Activated CD4-positive, alpha-beta memory T cell treated with anti-CD3 and anti-CD28 coated beads, Interleukin-2, amount 10 ng/mL, durations not matched to agents 7 days and 5 days (primary cell): ENCODE data around the gene MMP10. TPM values are rescaled to one million over a fixed set of nuclear protein-coding genes. Genes with fewer than 3 reads are reported as not detected.

Experiments used
- CTCF ChIA-PET: fragments of 350-600 bp; sonication (Branson Sonifier 250); formaldehyde crosslinking; loops from one replicate; lab custom pipeline; 2021; ENCODE audit warnings: antibody characterized with exemption, inconsistent platforms; lab: Charles Lee
- POLR2A ChIA-PET: fragments of 350-600 bp; sonication (Branson Sonifier 250); formaldehyde crosslinking; loops from one replicate; lab custom pipeline; 2021; ENCODE audit warnings: antibody characterized with exemption; lab: Charles Lee
- DNase-seq: peaks from one replicate; pipeline ENCODE4 v3.0.0-alpha.2; 2020
- H3K27ac Mint-ChIP-seq: one replicate; pipeline ENCODE4 v1.8.0; 2021; ENCODE audit warnings: mild to moderate bottlenecking, mixed read lengths
- H3K27me3 Mint-ChIP-seq: one replicate; pipeline ENCODE4 v1.8.0; 2021; ENCODE audit warnings: mixed read lengths
- H3K36me3 Mint-ChIP-seq: one replicate; pipeline ENCODE4 v1.8.0; 2021; ENCODE audit warnings: low read depth, mixed read lengths
- H3K4me1 Mint-ChIP-seq: one replicate; pipeline ENCODE4 v1.8.0; 2021; ENCODE audit warnings: mixed read lengths
- H3K4me3 Mint-ChIP-seq: one replicate; pipeline ENCODE4 v1.8.0; 2021; ENCODE audit warnings: mild to moderate bottlenecking, mixed read lengths
- H3K9me3 Mint-ChIP-seq: one replicate; pipeline ENCODE4 v1.8.0; 2021; ENCODE audit warnings: mixed read lengths
- total RNA-seq, 2 experiments: library from RNA; stranded (reverse); gene quantifications; one replicate each; pipeline ENCODE4 v1.2.3, GENCODE V29; 2021

MMP10 gene
- total RNA-seq, result under 1 TPM in 1 of 2 experiments, not detected in 1; 0.58 TPM

DNA sequence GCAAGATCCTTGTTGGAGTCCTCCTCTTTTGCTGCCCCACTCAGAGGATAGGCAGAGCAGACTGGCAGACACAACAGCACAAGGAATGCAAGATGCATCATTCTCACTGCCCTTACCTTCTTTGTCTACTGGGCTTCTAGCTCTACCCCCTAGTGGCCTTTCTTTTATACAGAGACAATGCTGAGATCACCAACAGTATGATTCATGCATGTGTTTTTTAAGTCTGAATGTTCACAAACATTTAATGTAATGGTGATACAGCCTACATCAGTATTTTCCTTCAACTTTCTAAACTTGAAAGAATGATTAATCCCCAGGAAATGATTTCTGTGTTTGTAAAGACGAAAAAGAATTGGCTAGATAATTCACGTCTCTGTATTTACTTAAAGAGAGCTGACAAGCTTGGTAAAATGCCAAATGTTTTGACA lies at the start of gene MMP10:
MMP10 (minus strand) TSS at position 138 of the 428 bp plus-strand sequence; CDS start at position 101, 37 bp downstream.
- DNase-seq, result no peak
- Mint-ChIP-seq H3K36me3 (no peaks in the 10 kb centered on the region), H3K9me3 (no peaks in the 10 kb centered on the region), H3K4me1 (no peaks in the 10 kb centered on the region), H3K27ac (no peak within 1 kb of the TSS), H3K27me3 (peaks cover 7% of the 10 kb centered on the region), H3K4me3 (no peak within 1 kb of the TSS)
- CTCF ChIA-PET, result no interaction called here
- POLR2A ChIA-PET, result no interaction called here

- Mint-ChIP-seq H3K36me3 (no peaks in the 10 kb centered on the region), H3K27ac (no peak overlapping the region), H3K4me3 (no peak overlapping the region), H3K9me3 (no peaks in the 10 kb centered on the region), H3K27me3 (peaks cover 19% of the 10 kb centered on the region), H3K4me1 (no peaks in the 10 kb centered on the region)
- CTCF ChIA-PET, result no interaction called here
- POLR2A ChIA-PET, result no interaction called here
- no peak for DNase-seq
Observed at GRCh38 chr11:102829316-102830000, 49.0 kb upstream of the MMP10 start.

DNA sequence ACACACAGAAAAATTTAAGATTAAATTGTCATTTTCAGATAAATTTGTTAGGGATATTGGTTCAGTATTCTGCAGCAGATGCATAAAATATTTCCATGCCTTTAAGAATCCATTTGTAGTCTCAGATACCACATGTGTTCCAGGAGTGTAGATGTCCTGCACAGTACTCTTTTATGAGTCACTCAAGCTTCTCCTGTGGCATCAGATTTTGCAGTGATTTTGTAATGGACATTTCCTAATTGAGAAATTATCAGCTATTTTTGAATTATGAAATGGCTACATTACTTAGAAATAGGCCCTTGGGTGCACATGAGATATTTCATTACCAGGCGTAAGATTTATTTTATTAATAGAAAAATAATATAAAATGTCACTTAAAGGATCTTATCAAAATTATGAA lies 44.1 kb upstream of the MMP10 start:
- POLR2A ChIA-PET, result no interaction called here
- no peak overlapping the region for H3K4me3 Mint-ChIP-seq
- CTCF ChIA-PET, result no interaction called here
- no peaks in the 10 kb centered on the region for H3K4me1 Mint-ChIP-seq
- no peak for DNase-seq
- peaks cover under 1% of the 10 kb centered on the region for H3K27me3 Mint-ChIP-seq
- H3K36me3 Mint-ChIP-seq, result no peaks in the 10 kb centered on the region
- no peaks in the 10 kb centered on the region for H3K9me3 Mint-ChIP-seq
- no peak overlapping the region for H3K27ac Mint-ChIP-seq

DNA sequence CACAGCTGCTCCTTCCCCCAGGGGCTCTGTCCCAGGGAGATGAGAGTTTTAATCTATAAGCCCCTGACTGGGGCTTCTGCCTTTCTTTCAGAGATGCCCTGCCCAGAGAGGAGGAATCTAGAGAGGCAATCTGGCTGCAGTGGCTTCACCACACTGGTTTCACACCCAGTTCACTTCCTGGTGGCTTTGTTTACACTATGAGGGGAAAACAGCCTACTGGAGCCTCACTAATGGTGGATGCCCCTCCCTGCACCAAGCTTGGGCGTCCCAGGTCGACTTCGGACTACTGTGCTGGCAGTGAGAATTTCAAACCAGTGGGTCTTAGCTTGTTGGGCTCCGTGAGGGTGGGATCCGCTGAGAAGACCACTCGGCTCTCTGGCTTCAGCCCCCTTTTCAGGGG lies 39.1 kb upstream of the MMP10 start:
- H3K9me3 Mint-ChIP-seq, result no peaks in the 10 kb centered on the region
- POLR2A ChIA-PET, result no interaction called here
- no peaks in the 10 kb centered on the region for H3K36me3 Mint-ChIP-seq
- no peaks in the 10 kb centered on the region for H3K4me1 Mint-ChIP-seq
- H3K27ac Mint-ChIP-seq, result no peak overlapping the region
- peaks cover 2% of the 10 kb centered on the region for H3K27me3 Mint-ChIP-seq
- CTCF ChIA-PET, result no interaction called here
- H3K4me3 Mint-ChIP-seq, result no peak overlapping the region
- no peak for DNase-seq

DNA sequence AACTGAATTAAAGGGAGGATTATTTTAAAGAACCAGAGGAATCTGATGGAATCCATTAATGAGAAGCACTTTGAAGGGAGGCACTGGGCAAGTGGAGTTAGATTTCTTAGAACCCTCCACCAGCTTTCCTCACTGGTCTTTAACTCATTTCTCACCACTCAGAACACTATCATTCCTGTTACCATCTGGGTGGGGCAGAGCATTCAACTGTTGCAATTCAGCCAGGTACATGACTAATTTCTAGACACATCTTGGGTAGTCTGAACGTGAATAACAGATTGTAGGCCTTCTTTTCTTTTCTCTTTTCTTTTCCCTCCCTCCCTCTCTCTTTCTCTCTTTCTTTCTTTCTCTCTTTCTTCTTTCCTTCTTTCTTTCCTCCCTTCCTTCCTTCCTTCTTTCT lies 33.1 kb upstream of the MMP10 start:
- no peaks in the 10 kb centered on the region for H3K9me3 Mint-ChIP-seq
- CTCF ChIA-PET, result no interaction called here
- H3K27me3 Mint-ChIP-seq, result peaks cover 7% of the 10 kb centered on the region
- no peak overlapping the region for H3K4me3 Mint-ChIP-seq
- POLR2A ChIA-PET, result no interaction called here
- no peaks in the 10 kb centered on the region for H3K4me1 Mint-ChIP-seq
- H3K36me3 Mint-ChIP-seq, result no peaks in the 10 kb centered on the region
- H3K27ac Mint-ChIP-seq, result no peak overlapping the region
- no peak for DNase-seq

GRCh38 chr11:102812188-102812587 lies 31.8 kb upstream of the MMP10 start:
- H3K36me3 Mint-ChIP-seq, result no peaks in the 10 kb centered on the region
- CTCF ChIA-PET, result no interaction called here
- H3K27me3 Mint-ChIP-seq, result peaks cover 5% of the 10 kb centered on the region
- H3K27ac Mint-ChIP-seq, result no peak overlapping the region
- no peak for DNase-seq
- H3K9me3 Mint-ChIP-seq, result no peaks in the 10 kb centered on the region
- POLR2A ChIA-PET, result no interaction called here
- no peaks in the 10 kb centered on the region for H3K4me1 Mint-ChIP-seq
- H3K4me3 Mint-ChIP-seq, result no peak overlapping the region

- peaks cover 5% of the 10 kb centered on the region for H3K27me3 Mint-ChIP-seq
- H3K9me3 Mint-ChIP-seq, result no peaks in the 10 kb centered on the region
- ChIA-PET POLR2A (no interaction called here), CTCF (no interaction called here)
- no peak for DNase-seq
- no peaks in the 10 kb centered on the region for H3K4me1 Mint-ChIP-seq
- no peak overlapping the region for H3K27ac Mint-ChIP-seq
- no peaks in the 10 kb centered on the region for H3K36me3 Mint-ChIP-seq
- no peak overlapping the region for H3K4me3 Mint-ChIP-seq
Observed at GRCh38 chr11:102810950-102811660, 30.7 kb upstream of the MMP10 start.

- Mint-ChIP-seq H3K27ac (no peak overlapping the region), H3K27me3 (peaks cover 5% of the 10 kb centered on the region), H3K4me1 (no peaks in the 10 kb centered on the region), H3K36me3 (no peaks in the 10 kb centered on the region), H3K4me3 (no peak overlapping the region), H3K9me3 (no peaks in the 10 kb centered on the region)
- ChIA-PET POLR2A (no interaction called here), CTCF (interaction anchor here (0.8 kb wide), 1 partner anchor 26 kb away, joined by 3 read pairs; no protein-coding TSS in a partner anchor)
- DNase-seq, result no peak
Observed at GRCh38 chr11:102809971-102810370, 29.5 kb upstream of the MMP10 start.

- H3K9me3 Mint-ChIP-seq, result no peaks in the 10 kb centered on the region
- DNase-seq, result no peak
- no peak overlapping the region for H3K27ac Mint-ChIP-seq
- H3K4me1 Mint-ChIP-seq, result no peaks in the 10 kb centered on the region
- no peaks in the 10 kb centered on the region for H3K36me3 Mint-ChIP-seq
- POLR2A ChIA-PET, result no interaction called here
- peaks cover 9% of the 10 kb centered on the region for H3K27me3 Mint-ChIP-seq
- H3K4me3 Mint-ChIP-seq, result no peak overlapping the region
- CTCF ChIA-PET, result no interaction called here
Observed at GRCh38 chr11:102807921-102808320, 27.5 kb upstream of the MMP10 start.

DNA sequence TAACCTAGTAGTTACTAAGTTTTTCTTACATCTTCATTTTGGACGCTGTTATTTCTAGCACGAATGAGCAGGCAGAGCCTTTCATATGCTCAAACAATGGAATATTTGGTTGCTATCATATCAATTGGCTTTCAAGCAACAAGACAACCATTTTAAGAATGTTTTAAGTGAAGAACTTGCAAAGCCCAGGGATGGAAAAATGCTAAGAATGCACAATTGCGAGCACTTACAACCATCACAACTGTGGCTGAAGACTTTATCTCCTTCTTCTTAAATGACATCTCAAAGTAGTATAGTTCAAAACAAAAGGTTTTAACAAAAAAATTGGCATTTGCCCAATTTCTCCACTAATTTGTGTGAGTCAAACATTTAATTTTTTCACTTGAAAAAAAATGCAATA lies 25.9 kb upstream of the MMP10 start:
- DNase-seq, result no peak
- Mint-ChIP-seq H3K27me3 (peaks cover 8% of the 10 kb centered on the region), H3K36me3 (no peaks in the 10 kb centered on the region), H3K27ac (no peak overlapping the region), H3K4me3 (no peak overlapping the region), H3K9me3 (no peaks in the 10 kb centered on the region), H3K4me1 (no peaks in the 10 kb centered on the region)
- ChIA-PET POLR2A (no interaction called here), CTCF (no interaction called here)

DNA sequence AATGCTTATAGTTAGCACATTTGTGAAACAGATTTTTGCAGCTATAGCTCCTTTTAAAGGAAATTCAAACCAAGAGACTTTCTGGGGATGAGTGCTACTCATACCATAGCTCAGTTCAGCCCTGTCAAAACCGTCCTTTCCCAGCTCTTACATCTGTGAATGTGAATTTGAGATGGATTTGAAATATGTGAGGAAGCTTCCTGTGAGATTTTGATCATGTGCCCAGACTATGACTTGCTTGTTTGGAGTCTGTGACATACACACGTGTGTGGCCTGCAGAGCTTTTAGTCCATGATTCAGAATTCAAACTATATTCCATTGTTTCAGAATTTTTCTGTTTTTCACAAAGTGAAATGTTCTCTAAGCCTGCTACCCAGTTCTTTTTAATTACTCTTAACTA lies 21.9 kb upstream of the MMP10 start:
- no peaks in the 10 kb centered on the region for H3K36me3 Mint-ChIP-seq

GRCh38 chr11:102800767-102801166 lies 20.3 kb upstream of the MMP10 start:
- H3K9me3 Mint-ChIP-seq, result no peaks in the 10 kb centered on the region

More for the DNA sequence above, 21.9 kb upstream of the MMP10 start:
- H3K27ac Mint-ChIP-seq, result no peak overlapping the region
- H3K27me3 Mint-ChIP-seq, result peaks cover 4% of the 10 kb centered on the region
- no peaks in the 10 kb centered on the region for H3K9me3 Mint-ChIP-seq
- no peak for DNase-seq
- H3K4me3 Mint-ChIP-seq, result no peak overlapping the region
- H3K4me1 Mint-ChIP-seq, result no peaks in the 10 kb centered on the region
- ChIA-PET CTCF (no interaction called here), POLR2A (no interaction called here)

DNA sequence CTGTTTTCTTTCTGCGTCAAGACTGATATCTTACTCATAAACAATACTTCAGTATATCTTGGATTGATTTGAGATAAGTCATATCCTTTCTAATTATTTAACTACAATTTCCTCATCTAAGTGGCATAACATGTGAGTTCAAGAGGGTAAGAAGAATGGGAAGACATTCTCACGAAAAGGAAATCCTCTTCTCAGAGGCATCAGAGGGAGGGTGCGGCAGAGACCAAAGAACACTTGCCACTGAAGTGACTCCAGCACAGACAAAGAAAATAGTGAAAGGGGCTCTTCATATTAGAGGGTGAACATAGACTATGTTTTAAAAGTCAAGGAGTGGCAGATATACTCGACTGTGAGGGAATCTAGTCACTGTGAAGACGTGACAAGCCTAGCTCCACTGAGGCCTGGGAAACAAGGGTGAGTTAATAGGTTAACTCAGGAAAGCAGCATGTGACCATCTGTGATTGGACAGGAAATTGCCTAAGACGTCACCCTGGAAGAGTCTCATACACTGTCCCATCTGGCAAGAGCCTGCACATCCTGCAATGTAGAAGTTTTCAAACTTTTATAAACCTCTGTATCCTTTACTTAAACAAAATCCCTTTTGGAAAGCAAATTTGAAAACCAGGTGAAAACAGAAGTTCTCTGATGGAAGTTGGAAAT lies 19.4 kb upstream of the MMP10 start:
- Mint-ChIP-seq H3K4me1 (no peaks in the 10 kb centered on the region), H3K27ac (no peak overlapping the region), H3K9me3 (no peaks in the 10 kb centered on the region), H3K27me3 (peaks cover 3% of the 10 kb centered on the region), H3K4me3 (no peak overlapping the region), H3K36me3 (no peaks in the 10 kb centered on the region)
- ChIA-PET POLR2A (no interaction called here), CTCF (no interaction called here)
- DNase-seq, result no peak

More at GRCh38 chr11:102800767-102801166, 20.3 kb upstream of the MMP10 start:
- Mint-ChIP-seq H3K27me3 (peaks cover 4% of the 10 kb centered on the region), H3K4me1 (no peaks in the 10 kb centered on the region), H3K4me3 (no peak overlapping the region), H3K27ac (no peak overlapping the region), H3K36me3 (no peaks in the 10 kb centered on the region)
- POLR2A ChIA-PET, result no interaction called here
- CTCF ChIA-PET, result no interaction called here
- DNase-seq, result no peak
